Ascending aorta (tissue), 2 donors: ENCODE results near the gene STAB1. TPM values are rescaled to one million over a fixed set of nuclear protein-coding genes. Genes with fewer than 3 reads are reported as not detected.

ENCODE experiments used
- DNase-seq, 2 donors: peaks; one replicate each; pipeline ENCODE4 v3.0.0-alpha.2; 2019; ENCODE audit warnings: low spot score in 2 of 2
- H3K27ac ChIP-seq, 2 donors: fragments of 200-600 bp; sonication (generic); one replicate each; pipeline ENCODE4 v1.5.1; 2016 to 2017; ENCODE audit warnings: mild to moderate bottlenecking in 1 of 2
- H3K27me3 ChIP-seq: fragments of 200-600 bp; sonication (generic); one replicate; pipeline ENCODE4 v1.5.1; 2017
- H3K36me3 ChIP-seq, 2 donors: fragments of 200-600 bp; sonication (generic); one replicate each; pipeline ENCODE4 v1.5.1; 2016
- H3K4me1 ChIP-seq, 2 donors: fragments of 200-600 bp; sonication (generic); one replicate each; pipeline ENCODE4 v1.5.1; 2016 to 2017; ENCODE audit warnings: mild to moderate bottlenecking in 1 of 2
- H3K4me3 ChIP-seq, 2 donors: fragments of 200-600 bp; sonication (generic); one replicate each; pipeline ENCODE4 v1.5.1; 2016 to 2017; ENCODE audit warnings: mild to moderate bottlenecking in 1 of 2
- H3K9me3 ChIP-seq, 2 donors: fragments of 200-600 bp; sonication (generic); one replicate each; pipeline ENCODE4 v1.5.1; 2016
- CTCF ChIP-seq, 3 experiments: fragments of 200-600 bp in 2 of 3; fragments of 450-650 bp in 1 of 3; sonication (generic) in 2 of 3; IDR thresholded peaks; one replicate each; pipeline ENCODE4 v1.5.1; 2016 to 2019; ENCODE audit warnings: antibody characterized with exemption in 3 of 3, mild to moderate bottlenecking in 1 of 3, moderate library complexity in 1 of 3
- intact Hi-C: fragments of 100-400 bp; cut with DNase I; formaldehyde crosslinking; loops from one replicate; pipeline ENCODE4 v1.15.1; 2023
- total RNA-seq: library from RNA; depleted of rRNA; stranded (reverse); fragments of >200 nt; gene quantifications from one replicate; pipeline ENCODE4 v1.1.0, GENCODE V29; 2016

STAB1 gene
- total RNA-seq, 1 donor from 2014 or later = 363 TPM

- DNase-seq = no peak
- Histone ChIP-seq H3K27ac (no peak overlapping the region), H3K27me3 (no peaks in the 10 kb centered on the region), H3K36me3 (peaks cover 62 to 66% of the 10 kb centered on the region in 2 donors), H3K9me3 (no peaks in the 10 kb centered on the region), H3K4me1 (peaks cover 0 to 4% of the 10 kb centered on the region in 2 donors), H3K4me3 (no peak overlapping the region)
- intact Hi-C loops = no loop called here
- TF ChIP-seq CTCF (IDR thresholded peaks at IDR 0.05) = no peak
These were observed 3.1 kb upstream of the STAB1 start for GRCh38 chr3:52492059-52492458.

GRCh38 chr3:52493232-52494017 is 1.7 kb upstream of the STAB1 start:
- TF ChIP-seq CTCF (IDR thresholded peaks at IDR 0.05) = no peak
- no peaks in the 10 kb centered on the region for H3K9me3 ChIP-seq
- peaks cover 0 to 4% of the 10 kb centered on the region in 2 donors for H3K4me1 ChIP-seq
- peaks cover 48 to 52% of the 10 kb centered on the region in 2 donors for H3K36me3 ChIP-seq
- intact Hi-C loops = no loop called here
- no peaks in the 10 kb centered on the region for H3K27me3 ChIP-seq
- H3K27ac ChIP-seq = no peak overlapping the region
- H3K4me3 ChIP-seq = no peak overlapping the region
- no peak for DNase-seq

GRCh38 chr3:52494445-52494844 is 693 bp upstream of the STAB1 start:
- intact Hi-C loops = no loop called here
- Histone ChIP-seq H3K9me3 (no peaks in the 10 kb centered on the region), H3K4me1 (peaks cover 0 to 4% of the 10 kb centered on the region in 2 donors), H3K4me3 (peak overlapping the region in 1 of 2 donors; percentile 52), H3K27me3 (no peaks in the 10 kb centered on the region), H3K27ac (peak overlapping the region in 1 of 2 donors; percentile 33), H3K36me3 (peaks cover 38 to 42% of the 10 kb centered on the region in 2 donors)
- no peak for TF ChIP-seq CTCF (IDR thresholded peaks at IDR 0.05)
- no peak for DNase-seq

GRCh38 chr3:52495777-52496602 is 852 bp downstream of the STAB1 start:
- peak overlapping the region; percentile 8 to 32 for H3K27ac ChIP-seq
- peak overlapping the region; percentile 32 to 52 for H3K4me3 ChIP-seq
- TF ChIP-seq CTCF (IDR thresholded peaks at IDR 0.05) = no peak
- no peaks in the 10 kb centered on the region for H3K9me3 ChIP-seq
- DNase-seq = no peak
- no peaks in the 10 kb centered on the region for H3K4me1 ChIP-seq
- intact Hi-C loops = no loop called here
- H3K36me3 ChIP-seq = peaks cover 23 to 27% of the 10 kb centered on the region in 2 donors
- no peaks in the 10 kb centered on the region for H3K27me3 ChIP-seq

- no peaks in the 10 kb centered on the region for H3K4me1 ChIP-seq
- DNase-seq = peak; percentile 38 to 81
- peaks cover 1 to 3% of the 10 kb centered on the region in 2 donors for H3K36me3 ChIP-seq
- no peak overlapping the region for H3K4me3 ChIP-seq
- no peak overlapping the region for H3K27ac ChIP-seq
- TF ChIP-seq CTCF (IDR thresholded peaks at IDR 0.05) = no peak
- no peaks in the 10 kb centered on the region for H3K27me3 ChIP-seq
- intact Hi-C loops = no loop called here
- H3K9me3 ChIP-seq = no peaks in the 10 kb centered on the region
These were observed 3.3 kb downstream of the STAB1 start for GRCh38 chr3:52498137-52499054.
